Measurements from ENCODE around the gene OIP5. TPM values are rescaled to one million over a fixed set of nuclear protein-coding genes. Genes with fewer than 3 reads are reported as not detected.
"Not testable (repeated sequence)": the region's sequence is repeated elsewhere in the genome, so short reads cannot be mapped to it uniquely, and the experiment has no call there.

OIP5 gene
- total RNA-seq, 1 donor from 2014 or later = 2.4 TPM

- no peak overlapping the region for H3K4me3 Mint-ChIP-seq (ENCODE audit: unreplicated experiment)
- H3K4me1 Mint-ChIP-seq (ENCODE audit: unreplicated experiment) = no peaks in the 10 kb centered on the region
- no peaks in the 10 kb centered on the region for H3K9me3 Mint-ChIP-seq (ENCODE audit: unreplicated experiment)
- TF ChIP-seq, protein P1, sequence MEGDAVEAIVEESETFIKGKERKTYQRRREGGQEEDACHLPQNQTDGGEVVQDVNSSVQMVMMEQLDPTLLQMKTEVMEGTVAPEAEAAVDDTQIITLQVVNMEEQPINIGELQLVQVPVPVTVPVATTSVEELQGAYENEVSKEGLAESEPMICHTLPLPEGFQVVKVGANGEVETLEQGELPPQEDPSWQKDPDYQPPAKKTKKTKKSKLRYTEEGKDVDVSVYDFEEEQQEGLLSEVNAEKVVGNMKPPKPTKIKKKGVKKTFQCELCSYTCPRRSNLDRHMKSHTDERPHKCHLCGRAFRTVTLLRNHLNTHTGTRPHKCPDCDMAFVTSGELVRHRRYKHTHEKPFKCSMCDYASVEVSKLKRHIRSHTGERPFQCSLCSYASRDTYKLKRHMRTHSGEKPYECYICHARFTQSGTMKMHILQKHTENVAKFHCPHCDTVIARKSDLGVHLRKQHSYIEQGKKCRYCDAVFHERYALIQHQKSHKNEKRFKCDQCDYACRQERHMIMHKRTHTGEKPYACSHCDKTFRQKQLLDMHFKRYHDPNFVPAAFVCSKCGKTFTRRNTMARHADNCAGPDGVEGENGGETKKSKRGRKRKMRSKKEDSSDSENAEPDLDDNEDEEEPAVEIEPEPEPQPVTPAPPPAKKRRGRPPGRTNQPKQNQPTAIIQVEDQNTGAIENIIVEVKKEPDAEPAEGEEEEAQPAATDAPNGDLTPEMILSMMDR (IDR thresholded peaks at IDR 0.05) = no peak
- DNase-seq (ENCODE audit: extremely low spot score, unreplicated experiment) = no peak
- H3K27ac Mint-ChIP-seq (ENCODE audit: unreplicated experiment) = no peak overlapping the region
- no peaks in the 10 kb centered on the region for H3K36me3 Mint-ChIP-seq (ENCODE audit: unreplicated experiment)
- no peaks in the 10 kb centered on the region for H3K27me3 Mint-ChIP-seq (ENCODE audit: unreplicated experiment)
Measured at GRCh38 chr15:41323611-41324010, 8.8 kb downstream of the OIP5 start.

- not testable (repeated sequence) for H3K4me3 Mint-ChIP-seq (ENCODE audit: unreplicated experiment); H3K4me1 Mint-ChIP-seq (ENCODE audit: unreplicated experiment); H3K27ac Mint-ChIP-seq (ENCODE audit: unreplicated experiment); H3K27me3 Mint-ChIP-seq (ENCODE audit: unreplicated experiment); H3K9me3 Mint-ChIP-seq (ENCODE audit: unreplicated experiment); H3K36me3 Mint-ChIP-seq (ENCODE audit: unreplicated experiment); DNase-seq (ENCODE audit: extremely low spot score, unreplicated experiment)
Measured at GRCh38 chr15:41320805-41321330, 11.5 kb downstream of the OIP5 start.

GRCh38 chr15:41309226-41309905, 23.0 kb downstream of the OIP5 start:
- H3K9me3 Mint-ChIP-seq (ENCODE audit: unreplicated experiment) = no peaks in the 10 kb centered on the region
- no peak for DNase-seq (ENCODE audit: extremely low spot score, unreplicated experiment)
- TF ChIP-seq, protein P1 (IDR thresholded peaks at IDR 0.05) = no peak
- H3K27ac Mint-ChIP-seq (ENCODE audit: unreplicated experiment) = no peak overlapping the region
- no peaks in the 10 kb centered on the region for H3K27me3 Mint-ChIP-seq (ENCODE audit: unreplicated experiment)
- peaks cover 7% of the 10 kb centered on the region for H3K36me3 Mint-ChIP-seq (ENCODE audit: unreplicated experiment)
- no peaks in the 10 kb centered on the region for H3K4me1 Mint-ChIP-seq (ENCODE audit: unreplicated experiment)
- no peak overlapping the region for H3K4me3 Mint-ChIP-seq (ENCODE audit: unreplicated experiment)

- TF ChIP-seq, protein P1 (IDR thresholded peaks at IDR 0.05) = no peak
- Mint-ChIP-seq H3K36me3 (ENCODE audit: unreplicated experiment) (peaks cover 5% of the 10 kb centered on the region), H3K27ac (ENCODE audit: unreplicated experiment) (no peak overlapping the region), H3K9me3 (ENCODE audit: unreplicated experiment) (no peaks in the 10 kb centered on the region), H3K27me3 (ENCODE audit: unreplicated experiment) (no peaks in the 10 kb centered on the region), H3K4me1 (ENCODE audit: unreplicated experiment) (no peaks in the 10 kb centered on the region), H3K4me3 (ENCODE audit: unreplicated experiment) (no peak overlapping the region)
- no peak for DNase-seq (ENCODE audit: extremely low spot score, unreplicated experiment)
Measured at GRCh38 chr15:41307679-41308078, 24.7 kb downstream of the OIP5 start.

DNA sequence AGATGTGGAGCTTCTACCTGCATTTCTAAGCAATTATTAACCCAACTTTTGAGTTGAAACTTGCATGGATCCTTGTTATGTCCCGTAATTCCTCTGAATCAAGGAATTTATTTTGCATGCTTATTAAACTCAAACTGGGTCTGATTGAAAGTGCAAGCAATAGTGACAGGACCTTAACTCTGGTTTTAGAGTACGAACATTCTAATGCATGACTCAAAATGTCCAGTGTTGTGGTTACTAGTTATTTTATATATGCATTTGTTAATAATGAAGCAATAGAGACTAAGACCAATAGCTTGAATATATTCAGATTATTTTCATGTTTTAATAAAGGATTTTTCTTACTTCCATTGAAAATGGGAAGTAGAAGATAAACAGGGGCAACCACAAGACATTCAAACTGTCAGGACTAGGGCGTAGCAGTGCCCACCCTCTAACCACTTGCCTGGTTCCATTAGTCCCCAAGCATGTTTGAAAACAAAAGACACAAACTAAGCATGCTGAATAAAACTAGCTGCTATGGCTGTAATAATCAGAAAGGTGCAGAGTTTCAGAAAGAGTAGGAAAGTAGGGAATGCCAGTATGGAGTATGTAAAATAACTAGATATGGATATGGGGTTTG, 28.1 kb downstream of the OIP5 start:
- DNase-seq (ENCODE audit: extremely low spot score, unreplicated experiment) = no peak
- Mint-ChIP-seq H3K4me1 (ENCODE audit: unreplicated experiment) (no peaks in the 10 kb centered on the region), H3K27me3 (ENCODE audit: unreplicated experiment) (no peaks in the 10 kb centered on the region), H3K36me3 (ENCODE audit: unreplicated experiment) (peaks cover 14% of the 10 kb centered on the region), H3K9me3 (ENCODE audit: unreplicated experiment) (no peaks in the 10 kb centered on the region), H3K27ac (ENCODE audit: unreplicated experiment) (no peak overlapping the region), H3K4me3 (ENCODE audit: unreplicated experiment) (no peak overlapping the region)
- TF ChIP-seq, protein P1 (IDR thresholded peaks at IDR 0.05) = no peak

Data from osteocyte (in vitro differentiated cells).